Naive thymus-derived CD8-positive, alpha-beta T cell (primary cell): ENCODE results near the gene PTPN12. TPM values are rescaled to one million over a fixed set of nuclear protein-coding genes. Genes with fewer than 3 reads are reported as not detected.
"Not testable (repeated sequence)": the region's sequence is repeated elsewhere in the genome, so short reads cannot be mapped to it uniquely, and the experiment has no call there.

Experiments
- ATAC-seq, 2 donors: fragments of 150-1000 bp; cut with Tn5 transposase in 1 of 2; sonication (Bioruptor Pico), chemical (Tn5 transposase) in 1 of 2; 1 replicate in 1 of 2; 2 replicates in 1 of 2; pipeline ENCODE4 v1.10.0; 2021; ENCODE audit warnings: mild to moderate bottlenecking in 2 of 2, moderate library complexity in 2 of 2
- POLR2A ChIA-PET: fragments of 350-600 bp; sonication (Branson Sonifier 250); formaldehyde crosslinking; loops from one replicate; lab custom pipeline; 2021; ENCODE audit warnings: antibody characterized with exemption; lab: Charles Lee
- DNase-seq, 10 donors: peaks; one replicate each; pipeline versions ENCODE4 v3.0.0 to v3.0.0-alpha.2; 2020 to 2022
- H3K27ac Mint-ChIP-seq, 10 donors: one replicate each; pipeline ENCODE4 v1.8.0; 2020 to 2022; ENCODE audit warnings: mild to moderate bottlenecking in 10 of 10, mixed read lengths in 10 of 10, moderate library complexity in 4 of 10, inconsistent platforms in 1 of 10
- H3K27me3 Mint-ChIP-seq, 5 donors: one replicate each; pipeline ENCODE4 v1.8.0; 2021 to 2022; ENCODE audit warnings: mixed read lengths in 5 of 5
- H3K36me3 Mint-ChIP-seq, 3 donors: one replicate each; pipeline ENCODE4 v1.8.0; 2020 to 2022; ENCODE audit warnings: mixed read lengths in 3 of 3, mild to moderate bottlenecking in 2 of 3, inconsistent platforms in 1 of 3
- H3K4me1 Mint-ChIP-seq, 4 donors: one replicate each; pipeline ENCODE4 v1.8.0; 2021 to 2022; ENCODE audit warnings: mixed read lengths in 4 of 4
- H3K4me3 Mint-ChIP-seq, 10 donors: one replicate each; pipeline ENCODE4 v1.8.0; 2020 to 2022; ENCODE audit warnings: mild to moderate bottlenecking in 10 of 10, mixed read lengths in 10 of 10, moderate library complexity in 6 of 10, inconsistent platforms in 1 of 10
- H3K9me3 Mint-ChIP-seq, 9 donors: one replicate each; pipeline ENCODE4 v1.8.0; 2020 to 2022; ENCODE audit warnings: mixed read lengths in 9 of 9, mild to moderate bottlenecking in 3 of 9, inconsistent platforms in 1 of 9, moderate library complexity in 1 of 9
- polyA plus RNA-seq, 3 donors: library from polyadenylated mRNA; unstranded; fragments of 300-500 nt; fragmentation: Illumina TruSeq; gene quantifications; one replicate each; pipeline ENCODE4 v1.2.3, GENCODE V29; 2021
- total RNA-seq, 8 experiments: library from RNA in 2 of 8; stranded (reverse) in 2 of 8; gene quantifications; one replicate each; pipeline ENCODE4 v1.2.3 and lab custom pipeline; 2021 to 2026

PTPN12 gene
- total RNA-seq (10 to 100 TPM; 30.9 to 35.4 TPM), polyA plus RNA-seq (1 to 10 TPM in 2 of 3 donors, under 1 TPM in 1; 0.64 to 3.7 (median 2.4) TPM), total RNA-seq (lab: John Stamatoyannopoulos, UW) (1.3 to 13.2 (median 9.6) reads per million in 6 experiments)

- H3K9me3 Mint-ChIP-seq: no peaks in the 10 kb centered on the region
- POLR2A ChIA-PET: no interaction called here
- H3K36me3 Mint-ChIP-seq: no peaks in the 10 kb centered on the region
- peak within 1 kb of the TSS; percentile 93 to 99 (median 98) for H3K4me3 Mint-ChIP-seq
- ATAC-seq (peak; percentile 55 to 60), DNase-seq (peak in 7 of 10 donors; percentile 22 to 65 (median 43))
- H3K4me1 Mint-ChIP-seq: peaks cover 8 to 41% (median 25%) of the 10 kb centered on the region in 4 donors
- no peaks in the 10 kb centered on the region for H3K27me3 Mint-ChIP-seq
- H3K27ac Mint-ChIP-seq: peak within 1 kb of the TSS; percentile 63 to 98 (median 94)
Measured at GRCh38 chr7:77537136-77537777, at the start of gene PTPN12. PTPN12 (plus strand) TSS chr7:77537295; CDS start chr7:77537547, 252 bp downstream.

GRCh38 chr7:77488986-77489385, 48.1 kb upstream of the PTPN12 start:
- H3K9me3 Mint-ChIP-seq: peaks cover under 1 to 12% (median 9%) of the 10 kb centered on the region in 9 donors
- peaks cover 0 to 14% (median 3%) of the 10 kb centered on the region in 3 donors for H3K36me3 Mint-ChIP-seq
- no peak for ATAC-seq
- POLR2A ChIA-PET: no interaction called here
- H3K27ac Mint-ChIP-seq: no peak overlapping the region
- no peak for DNase-seq
- H3K27me3 Mint-ChIP-seq: peaks cover 1 to 10% (median 4%) of the 10 kb centered on the region in 5 donors
- H3K4me3 Mint-ChIP-seq: no peak overlapping the region
- no peaks in the 10 kb centered on the region for H3K4me1 Mint-ChIP-seq

GRCh38 chr7:77497079-77497478, 40.0 kb upstream of the PTPN12 start:
- peaks cover 0 to 1% (median 0%) of the 10 kb centered on the region in 5 donors for H3K27me3 Mint-ChIP-seq
- H3K4me1 Mint-ChIP-seq: peaks cover 0 to 7% (median 0%) of the 10 kb centered on the region in 4 donors
- no peak for ATAC-seq
- POLR2A ChIA-PET: no interaction called here
- H3K27ac Mint-ChIP-seq: no peak overlapping the region
- peaks cover 0 to 22% (median 10%) of the 10 kb centered on the region in 3 donors for H3K36me3 Mint-ChIP-seq
- no peak for DNase-seq
- H3K4me3 Mint-ChIP-seq: no peak overlapping the region
- H3K9me3 Mint-ChIP-seq: peaks cover 4 to 22% (median 12%) of the 10 kb centered on the region in 9 donors

- H3K27ac Mint-ChIP-seq: no peak overlapping the region
- peaks cover 0 to 3% (median 0%) of the 10 kb centered on the region in 5 donors for H3K27me3 Mint-ChIP-seq
- POLR2A ChIA-PET: no interaction called here
- peaks cover 0 to 13% (median 5%) of the 10 kb centered on the region in 9 donors for H3K9me3 Mint-ChIP-seq
- H3K36me3 Mint-ChIP-seq: peaks cover 0 to 9% (median 9%) of the 10 kb centered on the region in 3 donors
- no peak for ATAC-seq
- no peak overlapping the region for H3K4me3 Mint-ChIP-seq
- H3K4me1 Mint-ChIP-seq: peaks cover 0 to 7% (median 0%) of the 10 kb centered on the region in 4 donors
- DNase-seq: no peak
Measured at GRCh38 chr7:77498659-77499379, 38.3 kb upstream of the PTPN12 start.

- Mint-ChIP-seq H3K27me3 (peaks cover 0 to 1% (median 0%) of the 10 kb centered on the region in 5 donors), H3K4me3 (no peak overlapping the region), H3K36me3 (no peaks in the 10 kb centered on the region), H3K4me1 (peaks cover 0 to 7% (median 0%) of the 10 kb centered on the region in 4 donors), H3K9me3 (no peaks in the 10 kb centered on the region), H3K27ac (no peak overlapping the region)
- ATAC-seq: no peak
- POLR2A ChIA-PET: no interaction called here
- no peak for DNase-seq
Measured at GRCh38 chr7:77501192-77501515, 35.9 kb upstream of the PTPN12 start.

GRCh38 chr7:77504951-77505350, 32.1 kb upstream of the PTPN12 start:
- Mint-ChIP-seq H3K27ac (no peak overlapping the region), H3K9me3 (no peaks in the 10 kb centered on the region), H3K27me3 (peaks cover 0 to 1% (median 0%) of the 10 kb centered on the region in 5 donors), H3K4me1 (peaks cover 0 to 7% (median 0%) of the 10 kb centered on the region in 4 donors), H3K4me3 (no peak overlapping the region), H3K36me3 (no peaks in the 10 kb centered on the region)
- POLR2A ChIA-PET: no interaction called here
- no peak for ATAC-seq
- no peak for DNase-seq

GRCh38 chr7:77506899-77507298, 30.2 kb upstream of the PTPN12 start:
- ATAC-seq (no peak), DNase-seq (no peak)
- Mint-ChIP-seq H3K4me1 (no peaks in the 10 kb centered on the region), H3K9me3 (no peaks in the 10 kb centered on the region), H3K27me3 (peaks cover 0 to 2% (median 0%) of the 10 kb centered on the region in 5 donors), H3K27ac (no peak overlapping the region), H3K4me3 (no peak overlapping the region), H3K36me3 (no peaks in the 10 kb centered on the region)
- POLR2A ChIA-PET: interaction anchor here (0.5 kb wide), 1 partner anchor 15 kb away, joined by 3 read pairs; no protein-coding TSS in a partner anchor

- H3K36me3 Mint-ChIP-seq, H3K27ac Mint-ChIP-seq, ATAC-seq, H3K4me1 Mint-ChIP-seq, H3K4me3 Mint-ChIP-seq, DNase-seq, POLR2A ChIA-PET, H3K9me3 Mint-ChIP-seq, H3K27me3 Mint-ChIP-seq: not testable (repeated sequence)
Measured at GRCh38 chr7:77513002-77513670, 24.0 kb upstream of the PTPN12 start.

GRCh38 chr7:77516085-77516484, 21.0 kb upstream of the PTPN12 start:
- Mint-ChIP-seq H3K27me3 (peaks cover 0 to 4% (median 0%) of the 10 kb centered on the region in 5 donors), H3K9me3 (no peaks in the 10 kb centered on the region), H3K4me3 (no peak overlapping the region), H3K36me3 (no peaks in the 10 kb centered on the region), H3K27ac (no peak overlapping the region), H3K4me1 (no peaks in the 10 kb centered on the region)
- POLR2A ChIA-PET: interaction anchor here (0.6 kb wide), 2 partner anchors 114 to 159 kb away, joined by 3 to 4 read pairs; no protein-coding TSS in a partner anchor
- ATAC-seq (no peak), DNase-seq (no peak)

- Mint-ChIP-seq H3K4me3 (no peak overlapping the region), H3K4me1 (no peaks in the 10 kb centered on the region), H3K9me3 (no peaks in the 10 kb centered on the region), H3K27me3 (peaks cover 0 to 4% (median 0%) of the 10 kb centered on the region in 5 donors), H3K36me3 (no peaks in the 10 kb centered on the region), H3K27ac (no peak overlapping the region)
- ATAC-seq (no peak), DNase-seq (no peak)
- POLR2A ChIA-PET: no interaction called here
Measured at GRCh38 chr7:77520261-77520660, 16.8 kb upstream of the PTPN12 start.

GRCh38 chr7:77521537-77521936, 15.6 kb upstream of the PTPN12 start:
- H3K4me3 Mint-ChIP-seq, DNase-seq, POLR2A ChIA-PET, H3K9me3 Mint-ChIP-seq, H3K4me1 Mint-ChIP-seq, H3K27me3 Mint-ChIP-seq, H3K27ac Mint-ChIP-seq, H3K36me3 Mint-ChIP-seq, ATAC-seq: not testable (repeated sequence)

- Mint-ChIP-seq H3K27ac (no peak overlapping the region), H3K9me3 (no peaks in the 10 kb centered on the region), H3K36me3 (no peaks in the 10 kb centered on the region), H3K4me1 (peaks cover 0 to 2% (median 0%) of the 10 kb centered on the region in 4 donors), H3K4me3 (no peak overlapping the region), H3K27me3 (peaks cover 0 to 3% (median 0%) of the 10 kb centered on the region in 5 donors)
- POLR2A ChIA-PET: no interaction called here
- DNase-seq (no peak), ATAC-seq (no peak)
Measured at GRCh38 chr7:77524731-77525130, 12.4 kb upstream of the PTPN12 start.
